Smooth muscle cell (in vitro differentiated cells): Measurements from ENCODE around the gene ATP1B1. TPM values are rescaled to one million over a fixed set of nuclear protein-coding genes. Genes with fewer than 3 reads are reported as not detected.

Experiments
- DNase-seq: peaks from one replicate; lab custom pipeline; 2025; ENCODE audit not compliant: unreplicated experiment; lab: John Stamatoyannopoulos, UW
- H2AFZ ChIP-seq: fragments of 200-600 bp; sonication (generic); 2 replicates; pipeline ENCODE4 v1.6.0; 2016; ENCODE audit warnings: antibody characterized with exemption, low read depth, mild to moderate bottlenecking
- H3F3A ChIP-seq: fragments of 200-600 bp; sonication (generic); 2 replicates; pipeline ENCODE4 v1.6.0; 2017; ENCODE audit warnings: antibody characterized with exemption, low read depth
- H3K27ac ChIP-seq: fragments of 200-600 bp; sonication (generic); 2 replicates; pipeline ENCODE4 v1.5.1; 2016; ENCODE audit warnings: low read depth, mild to moderate bottlenecking
- H3K27me3 ChIP-seq: fragments of 200-600 bp; sonication (generic); 2 replicates; pipeline ENCODE4 v1.6.1; 2016; ENCODE audit warnings: low read depth, mild to moderate bottlenecking
- H3K36me3 ChIP-seq: fragments of 200-600 bp; sonication (generic); 2 replicates; pipeline ENCODE4 v1.5.1; 2016; ENCODE audit warnings: low read depth
- H3K4me1 ChIP-seq: fragments of 200-600 bp; sonication (generic); 2 replicates; pipeline ENCODE4 v1.5.1; 2016; ENCODE audit warnings: low read depth
- H3K4me2 ChIP-seq: fragments of 200-600 bp; sonication (generic); 2 replicates; pipeline ENCODE4 v1.6.0; 2016; ENCODE audit warnings: mild to moderate bottlenecking
- H3K4me3 ChIP-seq: fragments of 200-600 bp; sonication (generic); 2 replicates; pipeline ENCODE4 v1.5.1; 2016; ENCODE audit warnings: mild to moderate bottlenecking
- H3K79me2 ChIP-seq: fragments of 200-600 bp; sonication (generic); 2 replicates; pipeline ENCODE4 v1.6.0; 2016; ENCODE audit warnings: low read depth, mild to moderate bottlenecking
- H3K9ac ChIP-seq: fragments of 200-600 bp; sonication (generic); 2 replicates; pipeline ENCODE4 v1.6.0; 2016; ENCODE audit warnings: low read depth
- H3K9me3 ChIP-seq: fragments of 200-600 bp; sonication (generic); replicated peaks from 2 replicates; pipeline ENCODE4 v1.5.1; 2016; ENCODE audit warnings: low read depth
- H4K20me1 ChIP-seq: fragments of 200-600 bp; sonication (generic); 2 replicates; pipeline ENCODE4 v1.6.0; 2016; ENCODE audit warnings: low read depth
- WGBS: methylation state at CpG from one replicate; pipeline ENCODE4 v1.1.7; 2016; ENCODE audit warnings: low lambda C conversion rate; 5-methylcytosine and 5-hydroxymethylcytosine counted together
- polyA plus RNA-seq: library from polyadenylated mRNA; unstranded; fragments of >200 nt; fragmentation: Nextera tagmentation; extraction: Ambion mirVana; gene quantifications from 2 replicates; pipeline ENCODE4 v1.2.1, GENCODE V29; 2016
- total RNA-seq: library from RNA; depleted of rRNA; stranded (reverse); fragments of >200 nt; gene quantifications from 2 replicates; pipeline ENCODE4 v1.2.3, GENCODE V29; 2014
- TF ChIP-seq, protein P1 (sequence below): fragments of 200-600 bp; sonication (generic); IDR thresholded peaks from 2 replicates; pipeline ENCODE4 v1.5.1; 2017; ENCODE audit warnings: borderline replicate concordance, mild to moderate bottlenecking, antibody characterized with exemption; ENCODE audit not compliant: insufficient read depth, poor library complexity, severe bottlenecking

Gene ATP1B1
- total and polyA plus RNA-seq, 2 experiments from 2014 or later, result 144 to 347 TPM

DNA sequence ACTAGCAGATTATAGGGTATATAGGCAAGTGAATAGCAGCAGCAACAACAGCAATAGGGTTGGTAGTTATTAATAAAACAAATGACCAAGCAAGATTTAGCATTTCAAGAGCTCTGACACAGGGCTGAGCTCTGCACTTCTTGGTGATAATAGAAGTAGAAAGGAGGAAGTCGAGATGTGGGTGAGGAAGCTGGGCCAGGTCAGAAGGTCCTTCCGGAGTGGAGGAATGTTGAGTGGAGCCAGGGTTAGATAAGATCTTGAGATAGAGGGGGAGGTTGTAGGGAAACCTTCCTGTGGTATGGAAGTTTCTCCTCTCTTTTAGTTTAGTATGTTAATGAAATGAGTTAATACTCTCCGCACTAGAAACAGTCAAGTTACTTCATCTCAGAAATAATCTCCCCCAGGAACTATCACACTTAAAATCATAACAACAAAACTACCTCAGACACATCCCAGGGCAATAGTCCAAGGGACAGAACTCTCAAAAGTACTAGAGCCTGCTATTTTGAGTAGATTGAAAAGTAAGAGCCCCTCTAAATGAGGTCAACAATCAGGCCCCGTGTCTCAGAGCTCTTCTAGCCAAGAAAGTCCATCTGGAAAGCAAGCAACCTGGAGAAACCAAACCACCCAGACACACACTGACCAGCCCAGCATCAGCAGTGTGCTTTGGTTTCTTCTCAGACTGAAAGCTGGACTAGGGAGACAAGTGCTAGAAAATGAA is 45.4 kb upstream of the ATP1B1 start:
- Histone ChIP-seq H4K20me1 (no peaks in the 10 kb centered on the region), H3K27ac (no peak overlapping the region), H3K4me3 (no peak overlapping the region), H3K9ac (no peak overlapping the region), H3K36me3 (no peaks in the 10 kb centered on the region), H3K27me3 (no peaks in the 10 kb centered on the region), H3K4me2 (no peak overlapping the region), H2AFZ (no peak overlapping the region), H3K79me2 (no peaks in the 10 kb centered on the region), H3K9me3 (peaks cover 9% of the 10 kb centered on the region), H3K4me1 (no peaks in the 10 kb centered on the region), H3F3A (no peaks in the 10 kb centered on the region)
- TF ChIP-seq, protein P1, sequence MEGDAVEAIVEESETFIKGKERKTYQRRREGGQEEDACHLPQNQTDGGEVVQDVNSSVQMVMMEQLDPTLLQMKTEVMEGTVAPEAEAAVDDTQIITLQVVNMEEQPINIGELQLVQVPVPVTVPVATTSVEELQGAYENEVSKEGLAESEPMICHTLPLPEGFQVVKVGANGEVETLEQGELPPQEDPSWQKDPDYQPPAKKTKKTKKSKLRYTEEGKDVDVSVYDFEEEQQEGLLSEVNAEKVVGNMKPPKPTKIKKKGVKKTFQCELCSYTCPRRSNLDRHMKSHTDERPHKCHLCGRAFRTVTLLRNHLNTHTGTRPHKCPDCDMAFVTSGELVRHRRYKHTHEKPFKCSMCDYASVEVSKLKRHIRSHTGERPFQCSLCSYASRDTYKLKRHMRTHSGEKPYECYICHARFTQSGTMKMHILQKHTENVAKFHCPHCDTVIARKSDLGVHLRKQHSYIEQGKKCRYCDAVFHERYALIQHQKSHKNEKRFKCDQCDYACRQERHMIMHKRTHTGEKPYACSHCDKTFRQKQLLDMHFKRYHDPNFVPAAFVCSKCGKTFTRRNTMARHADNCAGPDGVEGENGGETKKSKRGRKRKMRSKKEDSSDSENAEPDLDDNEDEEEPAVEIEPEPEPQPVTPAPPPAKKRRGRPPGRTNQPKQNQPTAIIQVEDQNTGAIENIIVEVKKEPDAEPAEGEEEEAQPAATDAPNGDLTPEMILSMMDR, result no peak
- DNase-seq, result no peak
- 51% methylated on average over 4 of the region's 4 CpGs for WGBS

DNA sequence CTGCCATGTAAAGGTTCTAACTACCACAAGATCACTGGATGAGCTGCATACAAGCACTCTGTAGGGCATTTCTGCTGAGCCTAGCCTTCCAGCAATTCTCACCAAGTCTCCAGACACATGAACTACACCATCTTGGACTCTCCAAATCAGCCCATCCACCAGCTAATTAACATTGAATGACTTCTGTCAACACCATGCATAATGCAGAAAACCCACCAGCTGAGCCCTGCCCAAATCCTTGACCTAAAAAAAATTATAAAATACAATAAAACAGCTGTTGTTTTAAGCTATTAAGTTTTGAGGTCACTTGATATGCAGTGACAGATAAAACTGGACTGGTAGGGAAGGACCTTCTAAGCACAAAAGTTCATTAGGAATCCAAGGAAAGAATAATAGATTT is 44.3 kb upstream of the ATP1B1 start:
- DNase-seq, result no peak
- Histone ChIP-seq H3K4me1 (no peaks in the 10 kb centered on the region), H3K27ac (no peak overlapping the region), H3K36me3 (no peaks in the 10 kb centered on the region), H3K4me3 (no peak overlapping the region), H3K79me2 (no peaks in the 10 kb centered on the region), H3K9ac (no peak overlapping the region), H3F3A (no peaks in the 10 kb centered on the region), H3K27me3 (no peaks in the 10 kb centered on the region), H3K9me3 (peaks cover 9% of the 10 kb centered on the region), H2AFZ (no peak overlapping the region), H3K4me2 (no peak overlapping the region), H4K20me1 (no peaks in the 10 kb centered on the region)
- TF ChIP-seq, protein P1, result no peak

DNA sequence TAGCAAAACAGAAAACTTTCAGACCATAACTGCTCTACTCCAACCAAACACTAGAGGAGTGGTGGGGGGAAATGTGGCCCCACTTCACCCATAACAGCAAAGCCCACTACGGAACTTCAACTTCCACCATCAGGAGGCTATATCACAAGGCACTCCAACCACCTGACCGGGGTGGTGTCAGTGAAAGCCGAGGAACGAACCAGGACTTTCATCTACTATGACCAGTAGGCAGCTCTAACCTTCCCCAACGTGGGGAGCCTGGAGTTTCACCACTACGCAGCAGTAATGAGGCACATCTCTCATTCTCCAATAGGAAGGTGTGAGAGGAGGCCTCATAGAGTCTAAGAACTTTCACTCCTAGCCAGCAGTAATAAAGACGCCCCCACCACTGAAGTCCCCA is 42.4 kb upstream of the ATP1B1 start:
- Histone ChIP-seq H3K27me3 (no peaks in the 10 kb centered on the region), H3F3A (no peaks in the 10 kb centered on the region), H3K79me2 (no peaks in the 10 kb centered on the region), H3K9me3 (peaks cover 9% of the 10 kb centered on the region), H3K4me1 (no peaks in the 10 kb centered on the region), H3K36me3 (no peaks in the 10 kb centered on the region), H3K27ac (no peak overlapping the region), H2AFZ (no peak overlapping the region), H3K4me2 (no peak overlapping the region), H3K4me3 (no peak overlapping the region), H4K20me1 (no peaks in the 10 kb centered on the region), H3K9ac (no peak overlapping the region)
- TF ChIP-seq, protein P1, result no peak
- WGBS, result 94% methylated on average over 7 of the region's 7 CpGs
- DNase-seq, result no peak

DNA sequence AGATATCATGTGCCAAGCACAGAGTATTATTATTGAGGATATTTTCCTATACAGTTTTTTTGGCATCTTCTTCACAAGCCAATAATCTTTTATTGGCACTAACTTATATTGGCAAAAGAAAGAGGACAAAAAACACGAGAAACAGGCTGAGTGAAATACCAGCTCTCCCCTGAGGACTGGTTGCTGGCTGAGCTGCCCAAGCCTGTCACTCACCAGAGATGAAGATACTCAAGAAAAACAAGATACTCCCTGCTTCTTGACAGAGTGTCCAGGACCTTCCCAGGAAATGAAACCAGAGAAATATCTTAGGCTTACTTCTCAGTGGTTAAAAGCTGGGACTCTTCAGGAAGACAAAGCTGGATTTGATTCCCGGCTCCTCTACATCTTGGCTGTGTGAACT is 35.9 kb upstream of the ATP1B1 start:
- 84% methylated on average over 2 of the region's 2 CpGs for WGBS
- TF ChIP-seq, protein P1, result no peak
- Histone ChIP-seq H3K4me2 (no peak overlapping the region), H3K79me2 (no peaks in the 10 kb centered on the region), H3K9me3 (no peaks in the 10 kb centered on the region), H3K4me3 (no peak overlapping the region), H4K20me1 (no peaks in the 10 kb centered on the region), H3K27me3 (no peaks in the 10 kb centered on the region), H3K27ac (no peak overlapping the region), H3K36me3 (no peaks in the 10 kb centered on the region), H3F3A (no peaks in the 10 kb centered on the region), H3K4me1 (no peaks in the 10 kb centered on the region), H2AFZ (no peak overlapping the region), H3K9ac (no peak overlapping the region)
- DNase-seq, result no peak
